Right ventricle myocardium inferior (tissue), 1 donor: Measurements from ENCODE around the gene HLTF. TPM values are rescaled to one million over a fixed set of nuclear protein-coding genes. Genes with fewer than 3 reads are reported as not detected.

ENCODE experiments used
- ATAC-seq: fragments of 200-7000 bp; cut with Tn5 transposase; one replicate; pipeline ENCODE4 v1.9.1; 2020; ENCODE audit warnings: mild to moderate bottlenecking, moderate library complexity
- DNase-seq: peaks from one replicate; pipeline ENCODE4 v3.0.0; 2021; ENCODE audit errors: missing footprints
- intact Hi-C: fragments of 100-400 bp; cut with DNase I; formaldehyde crosslinking; loops from one replicate; pipeline ENCODE4 v1.11.0; 2022
- total RNA-seq: library from RNA; stranded (reverse); fragmentation: NEBNext Ultra II Directional; extraction: Animal tissue kit (Norgen Biotek cat#: 25700); gene quantifications from one replicate; pipeline ENCODE4 v1.2.1, GENCODE V29; 2021
- donor health status: DM: no; HTN: yes; CAD: no; lungs with severe emphysema.

Gene HLTF
- total RNA-seq, 1 donor from 2014 or later: 26.1 TPM

GRCh38 chr3:149095487-149095886, 9.2 kb upstream of the HLTF start:
- intact Hi-C loops: no loop called here
- no peak for ATAC-seq
- DNase-seq: no peak

GRCh38 chr3:149091983-149092382, 5.7 kb upstream of the HLTF start:
- no peak for DNase-seq

GRCh38 chr3:149090907-149091306, 4.6 kb upstream of the HLTF start:
- DNase-seq: no peak
- intact Hi-C loops: no loop called here
- ATAC-seq: no peak

More at GRCh38 chr3:149091983-149092382, 5.7 kb upstream of the HLTF start:
- ATAC-seq: no peak
- intact Hi-C loops: no loop called here

GRCh38 chr3:149090461-149090860, 4.1 kb upstream of the HLTF start:
- ATAC-seq: no peak
- no peak for DNase-seq
- intact Hi-C loops: no loop called here

- no peak for ATAC-seq
- DNase-seq: no peak
- intact Hi-C loops: loop anchor here (5.0 kb wide), 1 partner anchor 112 kb away; no protein-coding TSS in a partner anchor
Measured at GRCh38 chr3:149089395-149089794, 3.1 kb upstream of the HLTF start.

- intact Hi-C loops: loop anchor here (5.0 kb wide), 1 partner anchor 110 kb away; no protein-coding TSS in a partner anchor
- no peak for ATAC-seq
- no peak for DNase-seq
Measured at GRCh38 chr3:149087208-149087607, 875 bp upstream of the HLTF start.

GRCh38 chr3:149085828-149086231, 503 bp downstream of the HLTF start:
- intact Hi-C loops: loop anchor here (5.0 kb wide), 1 partner anchor 109 kb away; no protein-coding TSS in a partner anchor
- ATAC-seq (peak; percentile 41), DNase-seq (no peak)

GRCh38 chr3:149081772-149082171, 4.6 kb downstream of the HLTF start:
- DNase-seq: no peak
- intact Hi-C loops: no loop called here
- ATAC-seq: no peak

GRCh38 chr3:149080699-149081091, 5.6 kb downstream of the HLTF start:
- DNase-seq (no peak), ATAC-seq (no peak)
- intact Hi-C loops: no loop called here

- ATAC-seq: no peak
- intact Hi-C loops: no loop called here
- no peak for DNase-seq
Measured at GRCh38 chr3:149080011-149080698, 6.2 kb downstream of the HLTF start.

GRCh38 chr3:149077628-149078027, 8.7 kb downstream of the HLTF start:
- DNase-seq (no peak), ATAC-seq (no peak)
- intact Hi-C loops: no loop called here

GRCh38 chr3:149067883-149068282, 18.4 kb downstream of the HLTF start:
- no peak for ATAC-seq
- DNase-seq: no peak
- intact Hi-C loops: no loop called here

GRCh38 chr3:149061776-149062175, 24.6 kb downstream of the HLTF start:
- ATAC-seq (no peak), DNase-seq (no peak)
- intact Hi-C loops: no loop called here

GRCh38 chr3:149058602-149059001, 27.7 kb downstream of the HLTF start:
- DNase-seq (no peak), ATAC-seq (no peak)
- intact Hi-C loops: no loop called here

GRCh38 chr3:149058198-149058597, 28.1 kb downstream of the HLTF start:
- DNase-seq (no peak), ATAC-seq (no peak)
- intact Hi-C loops: no loop called here

- ATAC-seq (no peak), DNase-seq (no peak)
- intact Hi-C loops: no loop called here
Measured at GRCh38 chr3:149055575-149055974, 30.8 kb downstream of the HLTF start.

GRCh38 chr3:149044339-149045083, 41.8 kb downstream of the HLTF start:
- no peak for ATAC-seq
- DNase-seq: no peak
- intact Hi-C loops: no loop called here

GRCh38 chr3:149042789-149043386, 43.4 kb downstream of the HLTF start:
- intact Hi-C loops: no loop called here
- ATAC-seq: no peak
- no peak for DNase-seq

GRCh38 chr3:149038322-149038721, 48.0 kb downstream of the HLTF start:
- no peak for DNase-seq
- ATAC-seq: no peak
- intact Hi-C loops: no loop called here

GRCh38 chr3:149037684-149038083, 48.6 kb downstream of the HLTF start:
- DNase-seq (no peak), ATAC-seq (no peak)
- intact Hi-C loops: no loop called here
